Midbrain (tissue), 1 donor: Measurements from ENCODE around the gene GOLGA1.

Experiments
- DNase-seq: peaks from one replicate; lab custom pipeline; 2025; lab: John Stamatoyannopoulos, UW

GOLGA1 gene

GRCh38 chr9:124882231-124882630 lies 58.7 kb downstream of the GOLGA1 start:
- no peak for DNase-seq

DNA sequence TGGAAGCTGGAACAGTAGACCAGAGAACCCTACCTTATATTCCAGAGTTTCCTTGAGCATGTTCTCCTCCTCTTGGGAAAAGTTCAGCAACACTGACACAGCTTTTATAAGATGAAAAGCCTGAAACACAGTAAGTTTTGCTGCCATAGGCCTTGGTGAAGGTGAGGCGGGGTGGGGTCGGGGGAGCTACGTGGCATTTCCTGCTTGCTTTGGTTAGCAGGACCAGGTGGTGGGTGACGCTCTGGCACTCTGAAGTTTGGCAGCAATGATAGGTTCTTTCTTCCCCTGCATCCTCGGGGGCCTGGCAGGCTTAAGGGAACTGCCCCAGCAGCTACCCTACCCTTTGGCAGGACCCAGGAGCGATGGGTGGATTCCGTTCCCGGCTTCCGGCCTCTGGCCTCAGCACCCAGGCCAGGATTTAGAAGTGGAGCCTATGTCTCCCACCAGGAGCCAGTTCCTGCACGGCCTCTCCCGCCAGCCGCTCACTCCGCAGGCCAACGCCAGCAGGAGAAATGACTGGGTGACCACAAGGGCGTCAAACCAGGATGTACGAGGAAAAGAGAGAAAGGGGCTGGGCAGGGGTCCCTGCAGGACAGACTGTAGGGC lies 59.6 kb downstream of the GOLGA1 start:
- no peak for DNase-seq

GRCh38 chr9:124880501-124880900 lies 60.4 kb downstream of the GOLGA1 start:
- DNase-seq: no peak

- DNase-seq: no peak
Measured at GRCh38 chr9:124879226-124879625, 61.7 kb downstream of the GOLGA1 start.

DNA sequence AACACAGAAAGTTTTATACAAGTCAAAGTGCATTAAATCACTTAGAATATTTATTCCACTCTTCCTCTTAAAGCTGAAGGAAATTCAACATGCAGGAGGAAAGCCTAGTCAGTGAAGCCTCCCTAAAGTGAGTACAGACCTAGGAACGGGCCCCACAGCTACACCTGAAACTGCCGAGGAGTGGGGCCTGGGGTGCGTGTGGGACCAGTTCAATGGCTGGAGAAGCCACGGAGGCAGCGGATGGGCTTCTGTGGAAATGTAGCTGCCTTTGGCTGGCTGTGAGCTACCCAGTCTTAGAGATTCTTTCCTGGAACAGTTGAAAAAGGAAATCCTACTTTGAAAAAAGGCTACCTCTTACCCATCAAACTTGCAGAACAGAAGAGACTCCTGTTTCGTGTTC lies 62.4 kb downstream of the GOLGA1 start:
- no peak for DNase-seq

DNA sequence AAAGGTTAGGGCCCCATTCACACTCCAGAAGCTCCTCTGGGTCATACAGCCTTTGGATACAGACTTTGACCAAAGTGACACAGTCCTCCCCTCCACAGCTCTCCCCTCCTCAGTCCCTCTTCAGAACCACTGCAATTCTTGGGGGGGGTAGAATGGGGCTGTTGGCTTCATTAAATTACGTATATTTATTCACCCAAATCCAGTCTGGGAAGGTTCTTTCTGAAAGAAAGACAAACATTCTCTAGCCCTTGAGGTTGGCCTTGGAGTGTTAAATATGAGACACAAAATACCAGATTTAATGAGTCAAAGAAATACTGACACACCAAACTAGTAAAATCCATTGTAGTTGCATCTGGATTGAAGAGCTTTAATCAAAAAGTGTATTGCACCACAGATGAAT lies 62.9 kb downstream of the GOLGA1 start:
- DNase-seq: no peak

DNA sequence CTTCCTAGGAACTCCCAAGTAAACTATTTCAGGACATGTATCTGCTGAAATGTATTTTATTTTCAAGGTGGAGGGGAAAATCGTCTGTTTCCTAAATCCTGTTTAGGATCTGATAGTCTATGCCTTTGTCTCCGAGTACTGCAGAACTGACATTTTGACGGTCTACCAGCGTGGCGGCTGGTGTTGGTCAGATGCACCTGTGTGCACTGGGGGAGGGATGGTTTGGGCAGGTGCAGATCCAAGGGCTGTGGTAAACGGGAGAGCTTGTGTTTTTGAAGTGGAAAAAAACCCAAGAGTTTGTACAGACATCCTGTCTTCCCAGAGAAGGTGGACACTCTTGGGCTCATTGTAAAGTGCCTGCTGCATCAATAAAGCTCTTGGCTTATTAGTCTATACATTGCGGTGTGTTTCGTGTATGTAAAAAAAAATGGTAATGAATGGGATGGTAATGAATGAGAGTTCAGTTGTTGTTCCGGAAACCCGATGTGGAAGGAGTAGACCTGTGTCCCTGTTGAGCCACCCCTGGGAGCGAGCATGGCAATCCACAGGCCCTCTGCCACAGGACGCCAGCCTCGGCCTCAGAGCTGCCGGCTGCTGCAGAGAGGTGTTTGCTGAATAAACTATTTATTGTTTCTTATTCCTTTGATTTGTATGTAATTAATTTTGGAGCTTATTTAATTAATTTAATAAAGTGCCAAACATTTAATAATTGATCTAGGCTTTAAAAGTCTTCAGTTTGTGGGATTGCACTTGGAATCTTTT lies 63.7 kb downstream of the GOLGA1 start:
- no peak for DNase-seq

DNA sequence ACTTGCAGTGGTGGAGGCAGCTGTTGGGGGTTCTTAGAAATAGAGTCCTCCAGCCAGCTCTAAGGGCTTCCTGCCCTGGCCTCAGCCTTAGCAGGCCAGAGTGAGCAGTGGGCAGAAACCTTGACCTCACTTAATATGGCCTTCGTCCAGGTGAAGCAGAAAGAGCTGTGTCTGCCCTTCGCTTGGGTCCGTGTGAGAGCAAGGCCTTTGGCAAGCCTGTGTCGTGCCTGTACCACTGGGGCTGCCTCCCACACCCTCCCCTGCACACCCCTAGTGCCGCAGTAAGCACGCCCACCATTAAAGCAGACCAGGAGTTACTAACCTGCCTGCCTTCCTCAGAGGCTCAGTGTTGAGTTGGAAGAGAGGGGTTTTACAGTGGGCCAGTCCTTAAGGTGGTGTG lies 65.4 kb downstream of the GOLGA1 start:
- no peak for DNase-seq

DNA sequence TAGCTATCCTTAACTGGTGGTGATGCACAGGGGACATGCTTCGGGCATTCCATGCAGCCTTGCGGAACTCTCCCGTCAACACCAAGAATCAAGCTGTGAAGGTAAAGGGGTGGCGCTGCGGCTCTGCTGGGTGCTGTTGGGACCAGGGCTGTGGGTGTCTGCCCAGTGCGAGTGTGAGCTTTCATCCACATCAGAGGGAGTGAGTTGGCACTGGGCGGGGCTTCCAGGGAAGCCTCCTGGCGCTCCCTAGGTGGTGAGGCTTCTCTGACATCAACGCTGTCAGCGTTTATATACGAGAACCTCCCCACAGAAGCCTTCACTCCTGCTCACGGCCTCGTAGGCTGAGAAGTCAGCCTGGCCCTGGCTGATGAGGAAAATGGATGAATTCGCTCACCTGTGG lies 67.2 kb downstream of the GOLGA1 start:
- DNase-seq: no peak

DNA sequence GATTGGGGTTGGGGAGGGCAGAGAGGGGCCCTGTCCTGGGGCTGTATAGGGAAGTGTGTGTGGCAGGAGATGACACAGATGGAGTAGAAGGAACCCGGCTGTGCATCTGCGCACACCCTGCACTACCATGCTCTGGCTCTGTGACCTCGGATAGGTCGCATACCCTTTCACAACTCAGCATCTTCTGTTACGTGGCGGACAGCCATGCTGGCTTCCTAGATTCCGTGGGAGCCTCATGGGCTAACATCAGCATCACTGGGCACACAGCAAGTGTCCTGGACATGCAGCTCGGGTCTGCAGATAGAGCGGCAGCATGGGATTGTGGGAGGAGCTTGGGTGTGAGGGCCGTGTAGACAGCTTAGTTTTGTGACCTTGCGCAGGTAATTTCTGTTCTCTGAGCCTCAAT lies 69.7 kb downstream of the GOLGA1 start:
- no peak for DNase-seq

- DNase-seq: no peak
Measured at GRCh38 chr9:124870723-124871122, 70.2 kb downstream of the GOLGA1 start.

- no peak for DNase-seq
Measured at GRCh38 chr9:124869986-124870560, 70.8 kb downstream of the GOLGA1 start.

GRCh38 chr9:124869466-124869985 lies 71.4 kb downstream of the GOLGA1 start:
- DNase-seq: no peak

- peak; percentile 85 for DNase-seq
Measured at GRCh38 chr9:124868511-124869465, 72.1 kb downstream of the GOLGA1 start.

- DNase-seq: no peak
Measured at GRCh38 chr9:124863371-124863871, 77.5 kb downstream of the GOLGA1 start.

GRCh38 chr9:124861342-124862229 lies 79.3 kb downstream of the GOLGA1 start, which contains the start of the genes ARPC5L and RPL35:
ARPC5L (plus strand) TSS chr9:124862130; CDS start chr9:124869291, 7,161 bp downstream.
RPL35 (minus strand) TSS chr9:124861957; CDS start chr9:124861912, 45 bp downstream.
- peak; percentile 95 for DNase-seq

DNA sequence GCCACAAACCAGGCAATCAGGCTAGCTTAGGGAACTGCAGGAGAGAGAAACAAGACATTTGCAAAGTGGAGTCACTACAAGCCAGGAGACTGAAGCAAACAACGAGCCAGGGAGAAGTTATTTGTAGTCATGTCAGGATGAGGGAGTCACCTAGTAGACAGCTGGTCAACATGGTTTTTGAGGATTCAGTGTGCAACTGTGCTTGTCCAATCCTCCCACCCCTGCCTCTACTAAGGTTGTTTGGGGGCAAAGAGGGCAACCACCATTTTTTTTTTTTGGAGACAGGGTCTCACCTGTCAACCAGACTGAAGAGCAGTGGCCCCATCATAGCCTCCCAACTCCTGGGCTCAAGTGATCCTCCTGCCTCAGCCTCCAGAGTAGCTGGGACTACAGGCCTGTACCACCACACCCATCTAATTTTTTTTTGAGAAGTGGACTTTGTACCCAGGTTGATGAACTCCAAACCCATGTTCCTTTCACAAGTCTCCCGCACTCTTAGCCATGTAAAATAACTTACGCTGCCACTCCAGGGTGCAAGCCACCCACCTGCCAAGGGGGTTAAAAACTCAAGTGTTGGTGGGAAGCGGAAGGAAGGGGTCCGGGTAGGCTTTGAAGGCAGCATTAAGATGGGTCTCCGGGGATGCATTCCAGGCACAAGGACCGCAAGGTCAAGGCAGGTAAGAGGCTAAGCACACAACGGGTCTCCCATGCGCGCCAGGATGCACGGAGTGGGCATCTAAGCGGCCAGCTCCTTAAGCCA lies 80.1 kb downstream of the GOLGA1 start:
- no peak for DNase-seq

DNA sequence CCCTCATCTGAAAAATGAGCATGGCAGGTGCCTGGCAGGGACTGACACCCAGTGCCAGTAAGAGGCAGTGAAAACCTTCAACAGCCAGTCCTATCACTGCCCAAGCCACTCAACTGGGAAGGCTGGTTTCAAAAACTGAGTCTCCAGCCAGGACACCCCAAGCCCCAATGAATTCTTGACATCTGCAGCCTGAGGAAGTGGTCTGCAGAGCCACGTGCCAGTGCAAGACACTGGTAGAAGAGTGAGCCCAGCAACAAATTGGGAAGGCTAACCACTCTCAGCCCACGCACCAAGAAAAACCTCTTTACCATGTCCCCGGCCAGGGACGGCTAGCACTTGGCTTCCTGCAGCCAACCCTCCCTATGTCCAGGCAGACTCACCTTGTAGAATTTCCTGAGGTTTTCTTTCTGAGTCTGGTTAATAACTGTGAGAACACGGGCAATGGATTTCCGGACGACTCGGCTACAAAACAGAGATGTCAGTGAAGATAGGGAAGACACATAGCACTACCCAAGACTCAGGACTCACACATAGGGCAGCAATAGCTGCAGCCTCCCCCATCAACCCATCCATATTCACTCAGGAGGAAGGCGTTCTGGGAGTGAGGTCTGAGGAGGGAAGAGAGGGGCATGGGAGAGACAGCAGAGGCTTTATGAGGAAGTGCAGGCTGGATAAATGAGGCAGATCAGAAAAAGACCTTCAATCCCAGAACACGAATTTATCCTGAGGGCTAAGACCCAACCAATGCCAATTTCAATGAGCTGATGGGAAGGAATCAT lies 80.9 kb downstream of the GOLGA1 start:
- DNase-seq: no peak
